ENCODE data around the gene PDE4D. TPM values are rescaled to one million over a fixed set of nuclear protein-coding genes. Genes with fewer than 3 reads are reported as not detected.
A peak's percentile ranks its signal among the peaks of the same experiment; 100 is the strongest.

PDE4D gene
- total RNA-seq, 1 experiment from 2014 or later = 2.1 TPM

GRCh38 chr5:59921816-59922215, 28.3 kb upstream of the PDE4D start:
- TF ChIP-seq, protein P1, sequence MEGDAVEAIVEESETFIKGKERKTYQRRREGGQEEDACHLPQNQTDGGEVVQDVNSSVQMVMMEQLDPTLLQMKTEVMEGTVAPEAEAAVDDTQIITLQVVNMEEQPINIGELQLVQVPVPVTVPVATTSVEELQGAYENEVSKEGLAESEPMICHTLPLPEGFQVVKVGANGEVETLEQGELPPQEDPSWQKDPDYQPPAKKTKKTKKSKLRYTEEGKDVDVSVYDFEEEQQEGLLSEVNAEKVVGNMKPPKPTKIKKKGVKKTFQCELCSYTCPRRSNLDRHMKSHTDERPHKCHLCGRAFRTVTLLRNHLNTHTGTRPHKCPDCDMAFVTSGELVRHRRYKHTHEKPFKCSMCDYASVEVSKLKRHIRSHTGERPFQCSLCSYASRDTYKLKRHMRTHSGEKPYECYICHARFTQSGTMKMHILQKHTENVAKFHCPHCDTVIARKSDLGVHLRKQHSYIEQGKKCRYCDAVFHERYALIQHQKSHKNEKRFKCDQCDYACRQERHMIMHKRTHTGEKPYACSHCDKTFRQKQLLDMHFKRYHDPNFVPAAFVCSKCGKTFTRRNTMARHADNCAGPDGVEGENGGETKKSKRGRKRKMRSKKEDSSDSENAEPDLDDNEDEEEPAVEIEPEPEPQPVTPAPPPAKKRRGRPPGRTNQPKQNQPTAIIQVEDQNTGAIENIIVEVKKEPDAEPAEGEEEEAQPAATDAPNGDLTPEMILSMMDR (conservative IDR thresholded peaks at IDR 0.05) = no peak
- Mint-ChIP-seq H3K4me3 (no peak overlapping the region), H3K27ac (peak overlapping the region in 2 of 3 experiments; percentile 43 to 95; a peak in 4 of 7 replicates), H3K9me3 (no peaks in the 10 kb centered on the region), H3K27me3 (ENCODE audit: low read depth) (peaks cover 3% of the 10 kb centered on the region; the same call in 1 of the 2 replicates), H3K36me3 (ENCODE audit: insufficient read depth in 1 of 3, low read depth in 3 of 3) (no peaks in the 10 kb centered on the region), H3K4me1 (peaks cover 9 to 13% of the 10 kb centered on the region in 2 experiments)
- H4K8ac ChIP-seq (replicated peaks; ENCODE audit: insufficient read length, low read depth, low read length) = peak overlapping the region; percentile 55
- peak overlapping the region; percentile 50 for H3K56ac ChIP-seq (ENCODE audit: insufficient read length, low read depth, low read length)
- peaks cover 6% of the 10 kb centered on the region; the same call in 1 of the 2 replicates for H3K4me1 ChIP-seq (ENCODE audit: insufficient read depth, low read length)
- peak overlapping the region; percentile 62 for H3K18ac ChIP-seq (ENCODE audit: insufficient read length, low read depth, low read length)
- H4K5ac ChIP-seq (ENCODE audit: insufficient read length, low read depth, low read length) = peak overlapping the region; percentile 60
- H3K9ac ChIP-seq (ENCODE audit: extremely low read depth, insufficient read length, low read length) = no peak overlapping the region
- H3K14ac ChIP-seq (ENCODE audit: insufficient read depth, low read length) = peak overlapping the region; percentile 58
- no peak overlapping the region for H2BK5ac ChIP-seq (ENCODE audit: insufficient read length, low read length)
- no CpG with 5 or more reads among the region's 6 CpGs for WGBS (ENCODE audit: extremely low coverage, insufficient read length, low lambda C conversion rate)
- DNase-seq = peak; percentile 28
- H2BK20ac ChIP-seq (ENCODE audit: low read depth, low read length, poor library complexity, severe bottlenecking) = peak overlapping the region; percentile 29
- H2AFZ ChIP-seq (ENCODE audit: low read length) = peak overlapping the region; percentile 15
- H4K91ac ChIP-seq (ENCODE audit: insufficient read length, low read depth, low read length) = no peak overlapping the region
- no peak overlapping the region for H2AK5ac ChIP-seq (ENCODE audit: insufficient read length, low read length)
- H3K9me3 ChIP-seq (ENCODE audit: control insufficient read depth, low read depth, low read length) = no peaks in the 10 kb centered on the region
- no peaks in the 10 kb centered on the region for H3K23me2 ChIP-seq (ENCODE audit: insufficient read length, low read depth, low read length, poor library complexity, severe bottlenecking)
- H4K20me1 ChIP-seq (ENCODE audit: control insufficient read depth, insufficient read depth, insufficient read length) = no peaks in the 10 kb centered on the region
- no peak overlapping the region for H2BK15ac ChIP-seq (ENCODE audit: low read depth, low read length)
- no peaks in the 10 kb centered on the region for H3K79me2 ChIP-seq (ENCODE audit: insufficient read depth, low read length)
- H3K27ac ChIP-seq (ENCODE audit: insufficient read length, low read depth, low read length) = no peak overlapping the region
- H2BK12ac ChIP-seq (ENCODE audit: insufficient read length, low read depth, low read length) = peak overlapping the region; percentile 4
- no peak overlapping the region for H3T11ph ChIP-seq (ENCODE audit: low read length)
- no peak overlapping the region for H3K23ac ChIP-seq (ENCODE audit: insufficient read length, low read depth, low read length)
- no peaks in the 10 kb centered on the region for H3K79me1 ChIP-seq (ENCODE audit: insufficient read depth, low read depth, low read length, poor library complexity, severe bottlenecking)
- no peak overlapping the region for H2BK120ac ChIP-seq (ENCODE audit: low read depth, low read length, poor library complexity, severe bottlenecking)
- peak overlapping the region; percentile 16 for H3K4me2 ChIP-seq (ENCODE audit: insufficient read depth, insufficient read length, low read length)
- H3K27me3 ChIP-seq (ENCODE audit: insufficient read depth, low read length) = no peaks in the 10 kb centered on the region
- no peak overlapping the region; the same call in 1 of the 2 replicates for H3K4ac ChIP-seq (ENCODE audit: low read depth, low read length)
